CD14-positive monocyte (primary cell): ENCODE data around the gene ITPRIPL1. TPM values are rescaled to one million over a fixed set of nuclear protein-coding genes. Genes with fewer than 3 reads are reported as not detected.

ENCODE experiments used
- DNase-seq, 3 donors: peaks; one replicate each; pipeline ENCODE4 v3.0.0-alpha.2; 2011 to 2022
- H2AFZ ChIP-seq: 2 replicates; pipeline ENCODE4 v1.6.0; 2012; ENCODE audit warnings: mild to moderate bottlenecking, low read depth, low read length, inconsistent platforms; ENCODE audit not compliant: insufficient read depth, poor library complexity, severe bottlenecking
- H3K27ac ChIP-seq, 2 donors: 1 replicate in 1 of 2; 2 replicates in 1 of 2; pipeline ENCODE4 v1.5.1; 2012 to 2013; ENCODE audit warnings: low read length in 2 of 2, control low read depth in 1 of 2, inconsistent platforms in 1 of 2, low read depth in 1 of 2, mild to moderate bottlenecking in 1 of 2
- H3K27me3 ChIP-seq, 2 donors: one replicate each; pipeline versions ENCODE4 v1.6.0 to v1.6.1; 2011 to 2013; ENCODE audit warnings: low read length in 2 of 2; ENCODE audit not compliant: control insufficient read depth in 2 of 2, insufficient read depth in 2 of 2
- H3K36me3 ChIP-seq, 2 donors: replicated peaks in 1 of 2; 1 replicate in 1 of 2; 2 replicates in 1 of 2; pipeline versions ENCODE4 v1.5.1 to v1.6.1; 2012 to 2013; ENCODE audit warnings: low read length in 2 of 2, control low read depth in 1 of 2, inconsistent platforms in 1 of 2, mild to moderate bottlenecking in 1 of 2; ENCODE audit not compliant: insufficient read depth in 2 of 2, control insufficient read depth in 1 of 2
- H3K4me1 ChIP-seq, 2 donors: 1 replicate in 1 of 2; 2 replicates in 1 of 2; pipeline versions ENCODE4 v1.5.1 to v1.6.1; 2012 to 2013; ENCODE audit warnings: low read length in 2 of 2, control low read depth in 1 of 2, inconsistent platforms in 1 of 2, mild to moderate bottlenecking in 1 of 2, moderate library complexity in 1 of 2; ENCODE audit not compliant: insufficient read depth in 2 of 2, control insufficient read depth in 1 of 2
- H3K4me2 ChIP-seq: replicated peaks from 2 replicates; pipeline ENCODE3; 2012; ENCODE audit warnings: low read length, moderate library complexity, mild to moderate bottlenecking; ENCODE audit not compliant: poor library complexity, severe bottlenecking; ENCODE audit errors: extremely low read depth
- H3K4me3 ChIP-seq, 3 experiments: fragments of 200-600 bp in 1 of 3; sonication (generic) in 1 of 3; replicated peaks in 1 of 3; 1 replicate in 2 of 3; 2 replicates in 1 of 3; pipeline ENCODE4 v1.5.1; 2011 to 2013; ENCODE audit warnings: low read length in 3 of 3, mild to moderate bottlenecking in 3 of 3, control low read depth in 2 of 3, low read depth in 2 of 3, inconsistent platforms in 1 of 3, moderate library complexity in 1 of 3
- H3K79me2 ChIP-seq: 2 replicates; pipeline ENCODE4 v1.6.0; 2012; ENCODE audit warnings: mild to moderate bottlenecking, control low read depth, inconsistent platforms, low read length, moderate library complexity; ENCODE audit not compliant: insufficient read depth
- H3K9ac ChIP-seq: 2 replicates; pipeline ENCODE4 v1.6.0; 2017; ENCODE audit warnings: low read length, mild to moderate bottlenecking; ENCODE audit not compliant: insufficient read depth, poor library complexity, severe bottlenecking
- H3K9me3 ChIP-seq, 2 donors: replicated peaks in 1 of 2; 1 replicate in 1 of 2; 2 replicates in 1 of 2; pipeline versions ENCODE4 v1.5.1 to v1.6.1; 2012 to 2013; ENCODE audit warnings: low read length in 2 of 2, control low read depth in 1 of 2; ENCODE audit not compliant: control insufficient read depth in 1 of 2, insufficient read depth in 1 of 2
- H4K20me1 ChIP-seq: 2 replicates; pipeline ENCODE4 v1.6.0; 2012; ENCODE audit warnings: mild to moderate bottlenecking, low read length, control low read depth, moderate library complexity; ENCODE audit not compliant: insufficient read depth
- H3K27ac Mint-ChIP-seq, 7 donors: one replicate each; pipeline ENCODE4 v1.8.0; 2020; ENCODE audit warnings: mild to moderate bottlenecking in 7 of 7, mixed read lengths in 7 of 7, moderate library complexity in 6 of 7, inconsistent platforms in 2 of 7
- H3K27me3 Mint-ChIP-seq, 3 donors: one replicate each; pipeline ENCODE4 v1.8.0; 2021 to 2022; ENCODE audit warnings: low read depth in 3 of 3, mild to moderate bottlenecking in 3 of 3, mixed read lengths in 3 of 3, moderate library complexity in 3 of 3, inconsistent platforms in 1 of 3
- H3K36me3 Mint-ChIP-seq, 2 donors: one replicate each; pipeline ENCODE4 v1.8.0; 2020; ENCODE audit warnings: mixed read lengths in 2 of 2, inconsistent platforms in 1 of 2, mild to moderate bottlenecking in 1 of 2
- H3K4me1 Mint-ChIP-seq: one replicate; pipeline ENCODE4 v1.8.0; 2020; ENCODE audit warnings: mild to moderate bottlenecking, mixed read lengths
- H3K4me3 Mint-ChIP-seq, 2 donors: one replicate each; pipeline ENCODE4 v1.8.0; 2020; ENCODE audit warnings: mild to moderate bottlenecking in 2 of 2, mixed read lengths in 2 of 2, moderate library complexity in 1 of 2
- H3K9me3 Mint-ChIP-seq, 7 donors: one replicate each; pipeline ENCODE4 v1.8.0; 2020 to 2022; ENCODE audit warnings: mixed read lengths in 7 of 7, mild to moderate bottlenecking in 6 of 7, moderate library complexity in 6 of 7, inconsistent platforms in 2 of 7
- WGBS: methylation state at CpG from one replicate; pipeline ENCODE4 v1.1.5; 2013; ENCODE audit warnings: missing lambda C conversion rate; ENCODE audit not compliant: insufficient coverage; 5-methylcytosine and 5-hydroxymethylcytosine counted together
- intact Hi-C, 2 donors: fragments of 100-400 bp; cut with micrococcal nuclease; formaldehyde crosslinking; loops; one replicate each; pipeline versions ENCODE4 v1.15.0 to v1.15.1; 2023
- polyA plus RNA-seq, 3 donors: library from polyadenylated mRNA; depleted of rRNA in 1 of 3; unstranded in 2 of 3; stranded (reverse) in 1 of 3; fragments of 300-500 nt in 2 of 3; fragments of >200 nt in 1 of 3; fragmentation: Illumina TruSeq in 2 of 3; gene quantifications; 1 replicate in 2 of 3; 2 replicates in 1 of 3; pipeline ENCODE4 v1.2.3, GENCODE V29; 2012 to 2021
- TF ChIP-seq, protein P1 (sequence below): fragments of 200-600 bp; IDR thresholded peaks from one replicate; pipeline ENCODE4 v1.8.0; 2022; ENCODE audit warnings: antibody characterized with exemption, mild to moderate bottlenecking

The ITPRIPL1 gene
- polyA plus RNA-seq, 3 donors: 0.18 to 0.50 (median 0.39) TPM

DNA sequence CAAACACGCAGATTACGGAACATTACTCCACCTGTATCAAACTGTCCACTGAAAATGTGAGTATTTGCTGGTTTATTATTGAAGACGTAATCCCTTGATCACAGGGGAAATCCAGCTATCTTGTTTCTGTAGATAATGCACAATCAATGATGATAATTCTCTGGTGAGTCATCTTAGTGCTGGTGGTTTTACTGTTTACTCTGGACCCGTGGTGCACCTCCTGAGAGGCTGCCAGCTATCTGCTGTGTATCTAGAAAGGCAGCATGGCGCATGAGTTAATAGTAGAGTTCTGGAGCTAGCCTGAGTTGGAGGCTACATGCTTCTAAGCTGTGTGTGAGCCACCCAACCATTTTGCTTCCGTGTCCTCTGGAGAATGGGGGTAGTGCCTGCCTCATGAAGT is 17.0 kb downstream of the ITPRIPL1 start:
- peaks cover 38 to 65% of the 10 kb centered on the region in 2 donors for H3K36me3 ChIP-seq
- no peak overlapping the region for H3K4me3 Mint-ChIP-seq
- H3K36me3 Mint-ChIP-seq: peaks cover 39 to 58% of the 10 kb centered on the region in 2 donors
- intact Hi-C loops: no loop called here
- H3K9me3 ChIP-seq: no peaks in the 10 kb centered on the region
- H3K27ac Mint-ChIP-seq: peak overlapping the region in 3 of 7 donors; percentile 11 to 67 (median 51)
- TF ChIP-seq, protein P1, sequence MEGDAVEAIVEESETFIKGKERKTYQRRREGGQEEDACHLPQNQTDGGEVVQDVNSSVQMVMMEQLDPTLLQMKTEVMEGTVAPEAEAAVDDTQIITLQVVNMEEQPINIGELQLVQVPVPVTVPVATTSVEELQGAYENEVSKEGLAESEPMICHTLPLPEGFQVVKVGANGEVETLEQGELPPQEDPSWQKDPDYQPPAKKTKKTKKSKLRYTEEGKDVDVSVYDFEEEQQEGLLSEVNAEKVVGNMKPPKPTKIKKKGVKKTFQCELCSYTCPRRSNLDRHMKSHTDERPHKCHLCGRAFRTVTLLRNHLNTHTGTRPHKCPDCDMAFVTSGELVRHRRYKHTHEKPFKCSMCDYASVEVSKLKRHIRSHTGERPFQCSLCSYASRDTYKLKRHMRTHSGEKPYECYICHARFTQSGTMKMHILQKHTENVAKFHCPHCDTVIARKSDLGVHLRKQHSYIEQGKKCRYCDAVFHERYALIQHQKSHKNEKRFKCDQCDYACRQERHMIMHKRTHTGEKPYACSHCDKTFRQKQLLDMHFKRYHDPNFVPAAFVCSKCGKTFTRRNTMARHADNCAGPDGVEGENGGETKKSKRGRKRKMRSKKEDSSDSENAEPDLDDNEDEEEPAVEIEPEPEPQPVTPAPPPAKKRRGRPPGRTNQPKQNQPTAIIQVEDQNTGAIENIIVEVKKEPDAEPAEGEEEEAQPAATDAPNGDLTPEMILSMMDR: no peak
- no peaks in the 10 kb centered on the region for H3K9me3 Mint-ChIP-seq
- WGBS: 90% methylated on average over 3 of the region's 6 CpGs
- H3K4me2 ChIP-seq: no peak overlapping the region
- peaks cover 10% of the 10 kb centered on the region in 2 donors for H3K4me1 ChIP-seq
- H3K27me3 ChIP-seq: no peaks in the 10 kb centered on the region
- no peak overlapping the region for H3K4me3 ChIP-seq
- H3K9ac ChIP-seq: no peak overlapping the region
- no peaks in the 10 kb centered on the region for H4K20me1 ChIP-seq
- H3K4me1 Mint-ChIP-seq: peaks cover 16% of the 10 kb centered on the region
- H3K79me2 ChIP-seq: peaks cover 64% of the 10 kb centered on the region
- no peak overlapping the region for H2AFZ ChIP-seq
- no peak for DNase-seq
- no peaks in the 10 kb centered on the region for H3K27me3 Mint-ChIP-seq
- peak overlapping the region in 1 of 2 donors; percentile 40 for H3K27ac ChIP-seq

DNA sequence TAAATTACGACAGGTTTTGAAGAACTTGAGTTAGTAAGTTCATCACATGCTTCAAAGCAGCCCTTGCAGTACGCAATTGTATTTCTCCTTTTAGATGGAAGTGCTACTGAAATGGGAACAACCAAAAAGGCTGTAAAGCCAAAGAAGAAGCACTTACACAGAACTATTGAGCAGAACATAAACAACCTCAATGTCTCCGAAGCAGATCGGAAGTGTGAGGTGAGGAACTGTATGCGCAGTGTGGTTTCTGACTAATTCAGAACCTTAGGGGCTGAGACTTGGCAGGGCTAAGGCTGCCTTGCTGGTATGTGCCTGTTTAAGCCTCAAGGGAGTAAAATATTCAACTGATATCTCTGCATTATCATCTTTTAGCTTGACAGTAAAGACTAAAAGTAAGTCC is 18.9 kb downstream of the ITPRIPL1 start:
- Mint-ChIP-seq H3K27ac (no peak overlapping the region), H3K36me3 (peaks cover 55 to 76% of the 10 kb centered on the region in 2 donors), H3K4me1 (peaks cover 3% of the 10 kb centered on the region), H3K9me3 (no peaks in the 10 kb centered on the region), H3K27me3 (no peaks in the 10 kb centered on the region), H3K4me3 (no peak overlapping the region)
- Histone ChIP-seq H3K27ac (no peak overlapping the region), H4K20me1 (no peaks in the 10 kb centered on the region), H3K4me2 (no peak overlapping the region), H3K4me3 (no peak overlapping the region), H3K36me3 (peaks cover 44 to 84% of the 10 kb centered on the region in 2 donors), H2AFZ (no peak overlapping the region), H3K27me3 (no peaks in the 10 kb centered on the region), H3K79me2 (peaks cover 45% of the 10 kb centered on the region), H3K9ac (no peak overlapping the region), H3K9me3 (no peaks in the 10 kb centered on the region), H3K4me1 (no peaks in the 10 kb centered on the region)
- DNase-seq: no peak
- WGBS: 100% methylated on average over 5 of the region's 5 CpGs
- intact Hi-C loops: no loop called here
- TF ChIP-seq, protein P1: no peak
